ENCODE measurements around the gene MYH9.

MYH9 gene

GRCh38 chr22:36331306-36331911, 56.4 kb downstream of the MYH9 start (continued):
- TF ChIP-seq ZNF548 (tag by site-specific recombination; IDR thresholded peaks at IDR 0.05) (no peak), REST (tag by site-specific recombination; IDR thresholded peaks at IDR 0.05) (no peak), GLIS1 (tag by site-specific recombination; IDR thresholded peaks at IDR 0.05) (peak; percentile 92), ATF2 (tag by site-specific recombination; IDR thresholded peaks at IDR 0.05; ENCODE audit: low read depth) (peak; percentile 63), ZNF202 (tag by site-specific recombination; IDR thresholded peaks at IDR 0.05; ENCODE audit: borderline replicate concordance) (no peak), KLF16 (tag by site-specific recombination; IDR thresholded peaks at IDR 0.05) (no peak), BCL11B (tag by site-specific recombination; IDR thresholded peaks at IDR 0.05; ENCODE audit: low read depth) (no peak), ZNF23 (tag by site-specific recombination; IDR thresholded peaks at IDR 0.05; ENCODE audit: borderline replicate concordance) (no peak), ZNF350 (tag by site-specific recombination; IDR thresholded peaks at IDR 0.05) (no peak), ZSCAN16 (tag by site-specific recombination; IDR thresholded peaks at IDR 0.05) (peak; percentile 47; the same call in 1 of the 2 replicates), ZNF394 (tag by site-specific recombination; IDR thresholded peaks at IDR 0.05; ENCODE audit: borderline replicate concordance) (peak; percentile 78), ZNF561 (tag by site-specific recombination; IDR thresholded peaks at IDR 0.05; ENCODE audit: borderline replicate concordance) (peak; percentile 37; the same call in 1 of the 2 replicates), ZNF10 (tag by site-specific recombination; IDR thresholded peaks at IDR 0.05) (peak; percentile 77), ZNF366 (tag by site-specific recombination; conservative IDR thresholded peaks at IDR 0.05) (peak; percentile 49; the same call in 1 of the 2 replicates), ZNF785 (tag by site-specific recombination; IDR thresholded peaks at IDR 0.05) (no peak), ZNF837 (tag by site-specific recombination; IDR thresholded peaks at IDR 0.05) (no peak), ZNF221 (tag by site-specific recombination; IDR thresholded peaks at IDR 0.05; ENCODE audit: borderline replicate concordance) (no peak), SP7 (tag by site-specific recombination; IDR thresholded peaks at IDR 0.05) (peak; percentile 54), ZNF391 (tag by site-specific recombination; IDR thresholded peaks at IDR 0.05; ENCODE audit: borderline replicate concordance, low read depth) (no peak), ZBTB48 (tag by site-specific recombination; IDR thresholded peaks at IDR 0.05) (0 out of 2 replicates have a peak, but pooled peaks have one; percentile 29), ZSCAN18 (tag by site-specific recombination; IDR thresholded peaks at IDR 0.05) (no peak), ZNF629 (tag by site-specific recombination; IDR thresholded peaks at IDR 0.05) (peak; percentile 89), ZEB2 (tag by site-specific recombination; IDR thresholded peaks at IDR 0.05) (peak; percentile 91), ZNF138 (tag by site-specific recombination; IDR thresholded peaks at IDR 0.05; ENCODE audit: borderline replicate concordance) (no peak), ZNF544 (tag by site-specific recombination; IDR thresholded peaks at IDR 0.05) (no peak), ZNF18 (tag by site-specific recombination; IDR thresholded peaks at IDR 0.05) (peak; percentile 79; the same call in 1 of the 2 replicates), ZNF184 (tag by site-specific recombination; IDR thresholded peaks at IDR 0.05) (0 out of 2 replicates have a peak, but pooled peaks have one; percentile 12), ZNF513 (tag by site-specific recombination; IDR thresholded peaks at IDR 0.05) (peak; percentile 76), WT1 (tag by site-specific recombination; IDR thresholded peaks at IDR 0.05) (no peak), KLF10 (tag by site-specific recombination; IDR thresholded peaks at IDR 0.05) (peak; percentile 85), ZNF335 (tag by site-specific recombination; conservative IDR thresholded peaks at IDR 0.05) (peak; percentile 42; the same call in 1 of the 2 replicates)

Measured in HEK293 (cell line).